ENCODE measurements around the gene KBTBD3.

Gene KBTBD3

DNA sequence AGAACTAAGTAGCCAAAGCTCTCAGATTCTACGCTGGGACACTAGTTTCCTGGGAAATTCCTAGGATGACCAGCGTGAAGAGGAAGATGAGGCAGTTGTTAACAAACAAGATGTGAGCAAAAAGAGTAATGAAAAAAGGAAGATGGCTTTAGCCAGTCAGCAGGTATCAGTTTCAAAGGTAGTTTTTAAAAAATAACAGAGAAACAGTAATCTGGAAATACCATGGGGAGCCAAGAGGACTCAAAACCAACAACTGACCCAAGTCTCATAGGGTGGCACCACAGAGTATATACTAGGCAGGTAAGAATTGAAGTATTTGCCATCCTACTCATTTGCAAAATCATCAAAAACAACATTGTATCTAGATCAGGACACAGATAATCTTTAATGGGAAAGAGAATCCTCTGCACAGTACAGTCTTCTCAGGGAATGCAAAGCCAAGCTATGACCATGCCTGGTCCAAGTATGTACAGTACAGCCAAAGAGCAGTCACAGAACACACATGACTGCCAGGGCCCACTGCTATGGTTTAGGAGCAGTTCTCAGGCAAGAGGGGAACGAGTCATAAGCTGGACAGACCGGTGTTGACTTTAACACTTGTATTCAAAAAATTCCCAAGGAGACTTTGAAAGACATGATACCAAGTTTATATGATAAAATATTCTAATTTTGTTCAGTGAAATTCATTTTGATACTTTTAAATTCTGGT lies 75.7 kb downstream of the KBTBD3 start:
- Mint-ChIP-seq H3K4me1 (peaks cover 20% of the 10 kb centered on the region), H3K4me3 (no peak overlapping the region), H3K27ac (no peak overlapping the region), H3K27me3 (no peaks in the 10 kb centered on the region), H3K9me3 (peaks cover 20% of the 10 kb centered on the region), H3K36me3 (peaks cover 54% of the 10 kb centered on the region)
- ATAC-seq (ENCODE audit: low read depth): no peak
- DNase-seq (ENCODE audit: low spot score in 2 of 2): no peak

All from memory B cell (primary cell).